BE2C (cell line): Measurements from ENCODE around the gene NDOR1.

Source experiments
- DNase-seq: peaks from one replicate; pipeline ENCODE4 v3.0.0-alpha.2; 2020
- H3K27me3 ChIP-seq: fragments of 250-450 bp; sonication (Bioruptor Pico); 2 replicates; pipeline ENCODE4 v1.5.1; 2020; ENCODE audit warnings: mild to moderate bottlenecking
- H3K36me3 ChIP-seq: fragments of 250-450 bp; sonication (Bioruptor Pico); 2 replicates; pipeline ENCODE4 v1.5.1; 2020; ENCODE audit warnings: mild to moderate bottlenecking
- H3K4me1 ChIP-seq: fragments of 250-450 bp; sonication (Bioruptor Pico); 2 replicates; pipeline ENCODE4 v1.5.1; 2020
- H3K4me3 ChIP-seq: 2 replicates; pipeline ENCODE4 v1.5.1; 2011; ENCODE audit warnings: low read depth, low read length
- H3K9me3 ChIP-seq: fragments of 250-450 bp; sonication (Bioruptor Pico); 2 replicates; pipeline ENCODE4 v1.5.1; 2020
- TF ChIP-seq, protein P1 (sequence below): IDR thresholded peaks from 2 replicates; pipeline ENCODE4 v1.5.1; 2012; ENCODE audit warnings: mild to moderate bottlenecking, low read depth, low read length

Gene NDOR1

DNA sequence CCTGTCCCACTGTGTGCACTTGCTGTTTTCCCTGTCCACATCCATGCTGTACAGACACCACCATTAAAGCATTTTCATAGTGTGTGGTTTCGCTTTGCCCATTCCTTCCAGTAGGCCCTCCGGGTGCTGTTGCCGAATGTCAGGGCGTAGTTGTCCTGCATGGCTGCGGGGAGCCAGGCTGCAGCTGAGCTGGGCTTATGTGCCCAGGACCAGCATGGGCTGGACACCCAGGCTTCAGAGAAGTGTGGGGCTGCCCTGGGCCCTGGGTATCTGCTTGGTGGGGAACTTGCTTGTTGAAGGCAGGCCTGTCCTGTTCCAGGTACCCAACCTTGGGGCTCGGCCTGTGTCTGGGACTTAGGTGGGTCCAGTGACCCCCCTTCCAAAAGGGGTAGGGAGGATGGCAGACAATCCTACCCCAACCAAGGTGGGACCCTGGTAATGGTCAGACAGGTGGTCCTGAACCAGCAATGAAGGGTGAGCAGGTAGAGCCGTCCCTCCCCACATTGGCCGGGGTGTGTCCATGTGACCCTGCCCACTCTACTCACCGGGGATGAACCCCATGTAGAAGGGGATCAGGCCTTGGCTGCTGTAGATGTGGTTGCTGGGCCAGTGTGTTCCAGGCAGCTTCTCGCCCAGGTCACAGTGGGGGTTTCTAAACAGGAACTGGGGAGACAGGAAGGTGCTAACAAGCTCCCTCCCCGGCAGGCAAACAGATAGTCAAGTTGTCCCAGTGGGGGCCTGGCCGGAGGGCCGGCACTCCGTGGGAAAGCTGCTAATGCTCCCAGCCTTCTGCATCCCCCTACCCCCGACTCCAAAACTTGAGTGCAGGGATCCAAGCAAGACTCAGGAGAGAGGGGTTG lies 38.4 kb downstream of the NDOR1 start:
- H3K27me3 ChIP-seq = no peaks in the 10 kb centered on the region
- H3K9me3 ChIP-seq = no peaks in the 10 kb centered on the region
- peaks cover 16% of the 10 kb centered on the region for H3K4me1 ChIP-seq
- no peak overlapping the region for H3K4me3 ChIP-seq
- no peak for DNase-seq
- TF ChIP-seq, protein P1, sequence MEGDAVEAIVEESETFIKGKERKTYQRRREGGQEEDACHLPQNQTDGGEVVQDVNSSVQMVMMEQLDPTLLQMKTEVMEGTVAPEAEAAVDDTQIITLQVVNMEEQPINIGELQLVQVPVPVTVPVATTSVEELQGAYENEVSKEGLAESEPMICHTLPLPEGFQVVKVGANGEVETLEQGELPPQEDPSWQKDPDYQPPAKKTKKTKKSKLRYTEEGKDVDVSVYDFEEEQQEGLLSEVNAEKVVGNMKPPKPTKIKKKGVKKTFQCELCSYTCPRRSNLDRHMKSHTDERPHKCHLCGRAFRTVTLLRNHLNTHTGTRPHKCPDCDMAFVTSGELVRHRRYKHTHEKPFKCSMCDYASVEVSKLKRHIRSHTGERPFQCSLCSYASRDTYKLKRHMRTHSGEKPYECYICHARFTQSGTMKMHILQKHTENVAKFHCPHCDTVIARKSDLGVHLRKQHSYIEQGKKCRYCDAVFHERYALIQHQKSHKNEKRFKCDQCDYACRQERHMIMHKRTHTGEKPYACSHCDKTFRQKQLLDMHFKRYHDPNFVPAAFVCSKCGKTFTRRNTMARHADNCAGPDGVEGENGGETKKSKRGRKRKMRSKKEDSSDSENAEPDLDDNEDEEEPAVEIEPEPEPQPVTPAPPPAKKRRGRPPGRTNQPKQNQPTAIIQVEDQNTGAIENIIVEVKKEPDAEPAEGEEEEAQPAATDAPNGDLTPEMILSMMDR = no peak
- H3K36me3 ChIP-seq = peaks cover 24% of the 10 kb centered on the region

DNA sequence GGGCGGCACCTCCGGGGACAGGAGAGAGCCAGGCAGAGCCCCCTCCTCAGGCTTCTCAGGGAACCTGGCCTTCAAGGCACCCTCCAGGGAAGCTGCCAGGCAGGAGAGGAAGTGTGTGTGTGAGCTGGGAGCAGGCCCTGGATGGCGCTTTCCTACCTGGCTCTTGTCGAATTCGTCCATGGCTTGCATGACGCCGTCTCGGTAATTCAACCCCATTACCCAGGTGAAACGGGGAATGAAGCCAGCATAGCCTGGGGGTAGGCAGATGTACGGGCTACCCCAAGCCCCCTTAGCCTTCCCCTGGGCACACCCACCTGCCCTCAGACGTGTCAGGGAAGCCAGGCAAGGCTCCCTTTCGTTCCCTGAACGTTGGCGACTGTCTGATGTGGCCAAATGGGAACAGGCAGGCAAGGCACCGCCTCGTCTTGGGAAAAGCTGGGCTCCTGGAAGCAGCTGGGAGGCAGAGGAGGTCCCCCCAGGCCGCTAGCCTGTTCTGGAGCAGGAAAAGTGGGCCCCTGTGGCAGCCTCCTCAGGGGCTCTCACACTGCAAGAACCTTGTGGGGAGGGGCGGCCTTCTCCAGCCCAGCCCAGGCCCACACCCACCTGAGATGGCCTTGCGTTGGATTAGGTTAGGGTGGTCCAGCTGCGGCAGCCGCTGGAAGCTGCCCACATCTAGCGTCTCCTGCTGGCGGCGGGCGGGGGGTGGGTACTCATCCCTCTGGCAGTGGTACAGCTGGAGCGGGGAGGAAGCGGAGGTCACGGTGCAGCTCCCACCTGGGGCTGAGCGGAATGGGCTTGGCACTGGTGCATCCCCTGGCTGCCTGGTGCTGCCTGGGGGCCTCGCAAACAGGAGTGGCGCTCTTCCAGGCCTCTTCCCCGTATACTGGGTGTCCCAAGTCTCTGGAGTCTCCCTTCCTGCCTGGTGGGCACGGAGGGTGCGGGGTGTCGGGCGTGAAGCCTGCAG lies 39.3 kb downstream of the NDOR1 start:
- no peak for DNase-seq
- Histone ChIP-seq H3K4me3 (no peak overlapping the region), H3K36me3 (peaks cover 24% of the 10 kb centered on the region), H3K4me1 (peaks cover 16% of the 10 kb centered on the region), H3K27me3 (no peaks in the 10 kb centered on the region), H3K9me3 (no peaks in the 10 kb centered on the region)
- TF ChIP-seq, protein P1 = no peak

DNA sequence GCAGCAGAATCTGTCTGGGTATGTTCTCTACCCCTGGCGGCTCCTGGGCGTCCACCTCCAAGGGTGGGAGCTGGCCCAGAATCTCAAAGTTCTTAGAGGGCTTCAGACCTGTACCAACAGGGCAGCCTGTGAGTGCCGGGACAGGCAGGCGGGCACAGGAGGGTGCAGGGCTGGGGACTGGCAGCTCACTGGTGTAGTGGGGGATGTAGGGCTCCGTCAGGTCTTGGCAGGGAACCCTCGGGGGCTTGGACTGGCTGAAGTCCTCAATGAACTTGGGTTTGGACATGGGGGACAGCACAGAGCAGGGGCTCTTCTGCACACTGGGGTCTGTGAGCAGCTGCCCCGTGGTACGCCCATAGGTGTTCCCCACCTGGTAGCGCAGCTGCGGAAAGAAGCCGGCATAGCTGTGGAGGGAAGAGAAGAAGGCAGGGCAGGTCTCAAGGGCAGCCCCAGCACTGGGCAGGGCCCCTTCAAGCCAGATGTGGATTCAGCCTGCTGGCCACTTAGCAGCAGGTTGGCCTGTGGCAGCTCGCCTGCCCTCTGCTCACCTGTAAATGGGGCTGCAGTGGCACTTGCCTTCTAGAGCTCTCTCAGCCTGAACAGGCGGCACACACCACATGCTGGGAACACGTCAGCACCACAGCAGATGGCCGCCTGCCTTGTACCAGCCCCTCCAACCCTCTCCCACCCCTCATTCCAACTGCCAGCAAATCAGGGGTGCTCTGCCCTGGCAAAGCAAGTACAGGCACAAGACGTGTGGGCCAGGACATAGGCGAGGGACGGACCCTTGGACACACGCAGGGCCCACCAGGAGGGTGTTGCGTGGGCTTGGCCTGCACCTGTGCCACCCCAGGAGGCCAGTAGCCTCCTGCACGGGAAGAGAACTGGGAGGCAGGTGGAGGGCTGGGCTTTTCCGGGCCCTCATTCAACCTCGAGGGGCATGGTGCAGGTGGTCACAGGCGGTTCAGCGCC lies 40.2 kb downstream of the NDOR1 start:
- DNase-seq = no peak
- Histone ChIP-seq H3K27me3 (no peaks in the 10 kb centered on the region), H3K4me1 (peaks cover 16% of the 10 kb centered on the region), H3K9me3 (no peaks in the 10 kb centered on the region), H3K4me3 (no peak overlapping the region), H3K36me3 (peaks cover 24% of the 10 kb centered on the region)
- TF ChIP-seq, protein P1 = no peak

DNA sequence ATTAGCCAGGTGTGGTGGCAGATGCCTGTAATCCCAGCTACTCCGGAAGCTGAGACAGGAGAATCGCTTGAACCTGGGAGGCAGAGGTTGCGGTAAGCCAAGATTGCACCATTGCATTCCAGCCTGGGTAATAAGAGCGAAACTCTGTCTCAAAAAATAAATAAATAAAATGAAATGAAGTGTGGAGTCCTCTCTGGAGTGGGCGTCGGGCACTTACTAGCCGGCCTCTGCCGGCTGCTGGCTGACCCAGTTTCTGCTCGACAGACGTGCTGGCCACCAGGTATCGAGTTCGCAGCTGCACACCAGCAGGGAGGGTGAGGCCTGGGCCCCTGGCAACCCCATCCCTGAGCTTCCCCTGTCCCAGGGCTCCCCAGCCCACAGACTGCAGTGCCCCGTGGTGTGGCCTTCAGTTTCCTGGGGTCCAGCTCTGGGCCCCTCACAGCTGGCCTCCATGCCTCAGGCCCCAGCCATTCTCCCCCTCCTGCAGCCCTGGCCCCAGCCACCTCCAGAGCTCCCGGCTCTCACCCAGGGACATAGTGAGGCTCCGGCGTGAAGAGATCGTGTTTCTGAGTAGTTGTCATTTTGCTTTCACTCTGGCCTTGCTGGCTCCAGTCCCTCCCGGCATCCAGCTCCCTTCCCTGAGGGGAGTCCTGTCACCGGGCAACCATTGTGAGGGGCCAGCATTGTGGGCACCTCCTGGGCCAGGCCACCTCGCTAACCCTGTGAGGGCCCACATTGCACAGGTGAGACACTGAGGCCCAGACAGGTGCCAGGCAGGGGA lies 41.8 kb downstream of the NDOR1 start:
- Histone ChIP-seq H3K36me3 (peaks cover 17% of the 10 kb centered on the region), H3K9me3 (no peaks in the 10 kb centered on the region), H3K27me3 (no peaks in the 10 kb centered on the region), H3K4me3 (no peak overlapping the region), H3K4me1 (peaks cover 15% of the 10 kb centered on the region)
- TF ChIP-seq, protein P1 = no peak
- no peak for DNase-seq

DNA sequence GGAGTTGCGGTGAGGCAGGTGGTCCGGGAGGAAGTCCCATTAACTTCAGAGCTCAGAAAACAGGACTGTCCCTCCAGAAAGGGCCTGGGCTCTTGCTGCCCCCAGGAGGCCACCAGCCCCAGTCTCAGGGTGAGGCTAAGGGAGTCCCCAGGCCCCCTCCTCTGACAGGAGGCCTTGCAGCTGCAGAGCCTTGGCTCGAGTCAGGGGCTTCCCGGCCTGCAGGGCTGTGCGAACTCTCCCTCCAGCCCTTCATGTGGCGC lies 42.3 kb downstream of the NDOR1 start:
- TF ChIP-seq, protein P1 = no peak
- Histone ChIP-seq H3K9me3 (no peaks in the 10 kb centered on the region), H3K27me3 (no peaks in the 10 kb centered on the region), H3K36me3 (peaks cover 12% of the 10 kb centered on the region), H3K4me3 (no peak overlapping the region), H3K4me1 (peaks cover 12% of the 10 kb centered on the region)
- no peak for DNase-seq
